GM12878 (cell line): Measurements from ENCODE around the gene KIR3DL3.

Experiments used
- BCL11A ChIP-seq: IDR thresholded peaks from 2 replicates; pipeline ENCODE4 v1.6.1; 2011; ENCODE audit warnings: low read depth, low read length
- POLR2A ChIP-seq: IDR thresholded peaks from 2 replicates; pipeline ENCODE4 v1.6.1; 2011; ENCODE audit warnings: low read depth, mild to moderate bottlenecking, low read length
- TAF1 ChIP-seq: IDR thresholded peaks from 2 replicates; pipeline ENCODE4 v1.6.1; 2011; ENCODE audit warnings: mild to moderate bottlenecking, low read depth, low read length, borderline replicate concordance
- USF2 ChIP-seq: IDR thresholded peaks from 2 replicates; pipeline ENCODE4 v1.6.1; 2011; ENCODE audit warnings: low read depth, low read length, improper control_type of control experiment, borderline replicate concordance
- ZNF207 ChIP-seq: fragments of 450-650 bp; IDR thresholded peaks from 2 replicates; pipeline ENCODE4 v1.6.1; 2014; ENCODE audit warnings: antibody characterized with exemption, mild to moderate bottlenecking, borderline replicate concordance

- TF ChIP-seq ZNF207 (no peak), USF2 (no peak), POLR2A (no peak), BCL11A (no peak), TAF1 (no peak)
These were observed at the start of gene KIR3DL3 for GRCh38 chr19:54724142-54724541.
